ENCODE data around the gene CLIC4. TPM values are rescaled to one million over a fixed set of nuclear protein-coding genes. Genes with fewer than 3 reads are reported as not detected.

CLIC4 gene
- polyA plus RNA-seq, 1 experiment: 561 TPM

DNA sequence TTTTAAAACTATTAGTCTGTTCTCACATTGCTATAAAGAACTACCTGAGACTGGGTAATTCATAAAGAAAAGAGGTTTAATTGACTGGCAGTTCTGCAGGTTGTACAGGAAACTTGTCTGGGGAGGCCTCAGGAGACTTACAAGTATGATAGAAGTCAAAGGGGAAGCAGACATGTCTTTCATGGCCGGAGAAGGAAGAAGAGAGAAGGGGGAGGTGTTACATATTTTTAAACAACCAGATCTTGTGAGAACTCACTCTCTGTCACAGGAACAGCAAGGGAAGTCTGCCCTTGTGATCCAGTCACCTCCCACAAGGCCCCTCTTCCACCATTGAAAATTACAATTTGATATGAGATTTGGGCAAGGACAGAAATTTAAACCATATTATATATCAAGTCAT is 55.9 kb downstream of the CLIC4 start:
- no peaks in the 10 kb centered on the region for H3K27me3 ChIP-seq (ENCODE audit: control insufficient read depth, insufficient read depth, low read length)
- no peak overlapping the region for H3K4me3 ChIP-seq (ENCODE audit: low read depth, low read length)
- ChIA-PET CTCF (interaction anchor here (1.6 kb wide), 1 partner anchor 114 kb away, joined by 5 read pairs; no protein-coding TSS in a partner anchor), POLR2A (no interaction called here)
- DNase-seq (ENCODE audit: low read depth, low spot score): no peak
- H3K27ac ChIP-seq (ENCODE audit: low read depth, low read length): no peak overlapping the region
- TF ChIP-seq, protein P1, sequence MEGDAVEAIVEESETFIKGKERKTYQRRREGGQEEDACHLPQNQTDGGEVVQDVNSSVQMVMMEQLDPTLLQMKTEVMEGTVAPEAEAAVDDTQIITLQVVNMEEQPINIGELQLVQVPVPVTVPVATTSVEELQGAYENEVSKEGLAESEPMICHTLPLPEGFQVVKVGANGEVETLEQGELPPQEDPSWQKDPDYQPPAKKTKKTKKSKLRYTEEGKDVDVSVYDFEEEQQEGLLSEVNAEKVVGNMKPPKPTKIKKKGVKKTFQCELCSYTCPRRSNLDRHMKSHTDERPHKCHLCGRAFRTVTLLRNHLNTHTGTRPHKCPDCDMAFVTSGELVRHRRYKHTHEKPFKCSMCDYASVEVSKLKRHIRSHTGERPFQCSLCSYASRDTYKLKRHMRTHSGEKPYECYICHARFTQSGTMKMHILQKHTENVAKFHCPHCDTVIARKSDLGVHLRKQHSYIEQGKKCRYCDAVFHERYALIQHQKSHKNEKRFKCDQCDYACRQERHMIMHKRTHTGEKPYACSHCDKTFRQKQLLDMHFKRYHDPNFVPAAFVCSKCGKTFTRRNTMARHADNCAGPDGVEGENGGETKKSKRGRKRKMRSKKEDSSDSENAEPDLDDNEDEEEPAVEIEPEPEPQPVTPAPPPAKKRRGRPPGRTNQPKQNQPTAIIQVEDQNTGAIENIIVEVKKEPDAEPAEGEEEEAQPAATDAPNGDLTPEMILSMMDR (IDR thresholded peaks at IDR 0.05; ENCODE audit: low read depth, low read length): no peak
- H3K9me3 ChIP-seq (ENCODE audit: control insufficient read depth, insufficient read depth, low read length): peaks cover 4% of the 10 kb centered on the region; the same call in 1 of the 2 replicates

DNA sequence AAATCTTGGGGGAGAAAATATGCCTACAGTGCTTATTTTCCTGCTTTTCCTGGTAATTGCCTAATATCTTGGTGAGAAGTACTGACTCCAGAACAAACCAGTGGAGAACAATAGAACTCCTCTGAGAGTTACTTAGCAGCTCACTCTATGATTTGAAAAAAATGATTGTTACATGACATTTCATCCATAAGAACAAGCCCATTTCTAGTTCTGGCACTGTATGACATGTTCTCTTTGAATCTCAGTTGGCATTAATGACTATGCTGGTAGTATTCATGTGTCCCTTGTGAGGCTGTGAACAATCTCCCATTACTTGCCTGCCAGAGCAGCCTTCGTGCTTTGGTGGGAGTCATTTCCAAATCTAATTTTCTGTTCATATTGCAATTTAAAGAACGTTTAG is 58.0 kb downstream of the CLIC4 start:
- peaks cover 4% of the 10 kb centered on the region; the same call in 1 of the 2 replicates for H3K9me3 ChIP-seq (ENCODE audit: control insufficient read depth, insufficient read depth, low read length)
- no peak overlapping the region for H3K4me3 ChIP-seq (ENCODE audit: low read depth, low read length)
- TF ChIP-seq, protein P1 (IDR thresholded peaks at IDR 0.05; ENCODE audit: low read depth, low read length): no peak
- ChIA-PET POLR2A (interaction anchor here (0.6 kb wide), 1 partner anchor 114 kb away, joined by 4 read pairs; no protein-coding TSS in a partner anchor), CTCF (no interaction called here)
- DNase-seq (ENCODE audit: low read depth, low spot score): no peak
- no peak overlapping the region for H3K27ac ChIP-seq (ENCODE audit: low read depth, low read length)
- no peaks in the 10 kb centered on the region for H3K27me3 ChIP-seq (ENCODE audit: control insufficient read depth, insufficient read depth, low read length)

DNA sequence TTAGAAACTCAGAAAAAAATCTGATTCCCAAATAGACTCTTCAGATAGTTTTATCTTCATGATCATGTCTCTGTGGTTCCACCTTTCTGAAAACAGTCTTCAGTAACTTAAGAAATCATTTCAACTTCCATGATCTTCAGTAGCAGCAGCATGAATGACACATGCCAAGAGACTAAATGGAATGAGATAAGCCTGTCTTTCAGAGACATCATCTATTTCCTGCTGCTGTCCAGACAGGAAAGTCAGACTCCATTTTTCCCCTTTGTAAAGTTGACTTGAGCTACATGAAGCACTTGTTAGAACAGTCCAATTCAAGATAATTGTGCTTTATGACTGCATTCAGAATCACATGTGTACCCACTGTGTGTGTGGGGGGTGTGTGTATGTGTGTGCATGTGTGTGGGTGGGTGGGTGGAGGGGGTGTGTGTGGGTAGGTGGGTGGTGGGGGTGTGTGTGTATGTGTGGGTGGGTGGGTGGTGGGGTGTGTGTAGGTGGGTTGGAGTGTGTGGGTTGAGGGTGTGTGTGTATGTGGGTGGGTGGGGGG is 58.8 kb downstream of the CLIC4 start:
- TF ChIP-seq, protein P1 (IDR thresholded peaks at IDR 0.05; ENCODE audit: low read depth, low read length): no peak
- H3K27ac ChIP-seq (ENCODE audit: low read depth, low read length): no peak overlapping the region
- H3K9me3 ChIP-seq (ENCODE audit: control insufficient read depth, insufficient read depth, low read length): peaks cover 2% of the 10 kb centered on the region; the same call in 1 of the 2 replicates
- ChIA-PET CTCF (interaction anchor here (0.6 to 1.0 kb wide), 2 partner anchors 11 to 116 kb away, joined by 3 to 4 read pairs; no protein-coding TSS in a partner anchor), POLR2A (interaction anchor here (0.6 kb wide), 1 partner anchor 115 kb away, joined by 4 read pairs; no protein-coding TSS in a partner anchor)
- no peak for DNase-seq (ENCODE audit: low read depth, low spot score)
- no peaks in the 10 kb centered on the region for H3K27me3 ChIP-seq (ENCODE audit: control insufficient read depth, insufficient read depth, low read length)
- H3K4me3 ChIP-seq (ENCODE audit: low read depth, low read length): no peak overlapping the region

DNA sequence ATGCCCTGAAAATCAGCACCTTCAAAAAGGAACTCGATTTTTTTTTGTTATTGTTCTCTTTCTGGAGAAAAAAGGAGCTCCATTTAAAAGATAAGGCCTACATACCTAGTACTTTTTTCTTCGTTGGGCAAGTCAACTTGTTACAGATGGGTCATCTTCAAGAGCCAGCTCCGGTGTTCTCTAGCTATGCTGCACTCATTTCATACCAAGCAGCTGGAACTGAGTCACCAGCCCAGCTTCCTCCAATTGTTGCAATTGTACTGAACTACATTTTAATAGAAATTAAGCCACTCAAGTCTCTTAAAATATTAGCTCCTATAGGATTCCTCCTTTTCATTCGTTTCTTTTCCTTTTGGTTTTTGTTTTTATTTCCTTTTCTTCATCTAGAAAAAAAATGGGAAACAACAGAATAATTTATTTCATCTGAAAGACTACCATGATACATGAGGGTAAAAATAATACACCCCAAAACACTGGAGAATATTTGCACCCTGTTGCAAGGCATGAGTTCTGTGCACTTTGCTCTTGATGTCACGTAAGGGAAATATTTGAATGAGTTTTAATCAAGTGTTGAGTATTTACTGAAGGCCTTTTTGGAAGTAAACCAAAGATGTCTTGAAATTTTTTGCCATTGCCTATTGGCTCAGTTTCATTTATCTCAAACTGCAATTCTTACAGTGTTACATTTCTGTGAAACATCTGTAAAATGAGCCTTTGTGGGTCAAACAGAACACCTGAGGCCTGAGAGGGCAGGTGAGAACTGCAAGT is 60.5 kb downstream of the CLIC4 start:
- no peak overlapping the region for H3K27ac ChIP-seq (ENCODE audit: low read depth, low read length)
- DNase-seq (ENCODE audit: low read depth, low spot score): peak; percentile 42
- CTCF ChIA-PET: interaction anchor here (1.0 to 1.2 kb wide), 3 partner anchors 25 to 117 kb away, joined by 4 to 6 read pairs (median 5); no protein-coding TSS in a partner anchor
- POLR2A ChIA-PET: interaction anchor here (0.6 to 2.0 kb wide), 3 partner anchors 12 to 648 kb away, joined by 4 to 9 read pairs (median 5); partner anchors contain the start of gene CLIC4
- H3K27me3 ChIP-seq (ENCODE audit: control insufficient read depth, insufficient read depth, low read length): no peaks in the 10 kb centered on the region
- H3K4me3 ChIP-seq (ENCODE audit: low read depth, low read length): no peak overlapping the region
- TF ChIP-seq, protein P1 (IDR thresholded peaks at IDR 0.05; ENCODE audit: low read depth, low read length): no peak
- no peaks in the 10 kb centered on the region for H3K9me3 ChIP-seq (ENCODE audit: control insufficient read depth, insufficient read depth, low read length)

Measured in AG04450 (cell line).